K562 (cell line): Measurements from ENCODE around the gene ACBD4. TPM values are rescaled to one million over a fixed set of nuclear protein-coding genes. Genes with fewer than 3 reads are reported as not detected.
A peak's percentile ranks its signal among the peaks of the same experiment; 100 is the strongest.

Source experiments
- BCOR ChIP-seq: fragments of 450-650 bp; IDR thresholded peaks from 2 replicates; pipeline ENCODE4 v1.6.1; 2016
- BRF1 ChIP-seq: IDR thresholded peaks from 3 replicates; pipeline ENCODE4 v1.6.1; 2011; ENCODE audit warnings: borderline replicate concordance, mild to moderate bottlenecking; ENCODE audit not compliant: insufficient read length; ENCODE audit errors: extremely low read depth
- CTCFL ChIP-seq: IDR thresholded peaks from 2 replicates; pipeline ENCODE4 v1.6.1; 2011; ENCODE audit warnings: borderline replicate concordance, low read depth, mild to moderate bottlenecking, moderate library complexity, low read length; ENCODE audit not compliant: insufficient read depth, poor library complexity, severe bottlenecking
- EP300 ChIP-seq: IDR thresholded peaks from 2 replicates; pipeline ENCODE4 v1.6.1; 2012; ENCODE audit warnings: low read length, improper control_type of control experiment
- JUN ChIP-seq, 2 experiments: sonication (generic) in 1 of 2; formaldehyde crosslinking in 1 of 2; IDR thresholded peaks; 2 replicates each; pipeline versions ENCODE4 v1.6.1 to v1.8.0; 2012 to 2022; ENCODE audit warnings: borderline replicate concordance in 2 of 2, mild to moderate bottlenecking in 2 of 2, improper control_type of control experiment in 1 of 2, low read depth in 1 of 2, low read length in 1 of 2, missing genetic modification reagents in 1 of 2
- KLF10 ChIP-seq: fragments of 250-450 bp; sonication (Bioruptor Pico); IDR thresholded peaks from 2 replicates; pipeline ENCODE4 v1.6.1; 2021; ENCODE audit warnings: matching md5 sums
- MBD1 ChIP-seq: fragments of 250-450 bp; sonication (Bioruptor Pico); IDR thresholded peaks from 2 replicates; pipeline ENCODE4 v1.8.0; 2022; ENCODE audit warnings: inconsistent platforms
- NCOA6 ChIP-seq: fragments of 450-650 bp; IDR thresholded peaks from 2 replicates; pipeline ENCODE4 v1.6.1; 2017; ENCODE audit warnings: mild to moderate bottlenecking
- NFATC3 ChIP-seq: fragments of 450-650 bp; IDR thresholded peaks from 2 replicates; pipeline ENCODE4 v1.6.1; 2017; ENCODE audit warnings: mild to moderate bottlenecking
- NRF1 ChIP-seq, 2 experiments: fragments of 450-650 bp; IDR thresholded peaks in 1 of 2; conservative IDR thresholded peaks in 1 of 2; 2 replicates each; pipeline ENCODE4 v1.6.1; 2014; ENCODE audit warnings: mild to moderate bottlenecking in 2 of 2
- OTX1 ChIP-seq: fragments of 450-650 bp; formaldehyde crosslinking; IDR thresholded peaks from 2 replicates; pipeline ENCODE4 v1.4.0; 2022; ENCODE audit warnings: mild to moderate bottlenecking
- PHF20 ChIP-seq: fragments of 450-650 bp; IDR thresholded peaks from 2 replicates; pipeline ENCODE4 v1.6.1; 2018; ENCODE audit not compliant: partially characterized antibody
- PHF8 ChIP-seq: fragments of 200-600 bp; sonication (generic); IDR thresholded peaks from 2 replicates; pipeline ENCODE4 v1.6.1; 2012; ENCODE audit warnings: mixed run types, mild to moderate bottlenecking, inconsistent platforms, low read length, moderate library complexity, borderline replicate concordance
- POLR2A ChIP-seq: fragments of 450-650 bp; conservative IDR thresholded peaks from 2 replicates; pipeline ENCODE4 v1.6.1; 2016
- RBM15 ChIP-seq: fragments of 200-400 bp; formaldehyde crosslinking; IDR thresholded peaks from 2 replicates; pipeline ENCODE4 v1.6.1; 2018; ENCODE audit warnings: mild to moderate bottlenecking, low read length, moderate library complexity; ENCODE audit not compliant: insufficient read depth
- SAFB2 ChIP-seq: fragments of 200-400 bp; formaldehyde crosslinking; IDR thresholded peaks from 2 replicates; pipeline ENCODE4 v1.6.1; 2018; ENCODE audit warnings: borderline replicate concordance, low read length, low read depth, moderate library complexity; ENCODE audit not compliant: severe bottlenecking
- SIN3B ChIP-seq: fragments of 450-650 bp; IDR thresholded peaks from 2 replicates; pipeline ENCODE4 v1.6.1; 2017; ENCODE audit warnings: low read depth, mild to moderate bottlenecking, moderate library complexity
- SMARCA5 ChIP-seq: fragments of 450-650 bp; IDR thresholded peaks from 2 replicates; pipeline ENCODE4 v1.6.1; 2016
- ZFX ChIP-seq: sonication (generic); formaldehyde crosslinking; IDR thresholded peaks from 2 replicates; pipeline ENCODE4 v1.8.0; 2022; ENCODE audit warnings: mild to moderate bottlenecking, missing genetic modification reagents, moderate library complexity
- ZKSCAN1 ChIP-seq: fragments of 150-350 bp; IDR thresholded peaks from 2 replicates; pipeline ENCODE4 v1.6.1; 2016; ENCODE audit warnings: low read depth, low read length
- ZNF121 ChIP-seq: sonication (generic); formaldehyde crosslinking; conservative IDR thresholded peaks from 2 replicates; pipeline ENCODE4 v1.8.0; 2022; ENCODE audit warnings: missing genetic modification reagents
- ZNF24 ChIP-seq: fragments of 450-650 bp; IDR thresholded peaks from 2 replicates; pipeline ENCODE4 v1.6.1; 2016
- ZNF277 ChIP-seq: fragments of 250-450 bp; sonication (Bioruptor Pico); IDR thresholded peaks from 2 replicates; pipeline ENCODE4 v1.8.0; 2022; ENCODE audit warnings: inconsistent platforms, mild to moderate bottlenecking, moderate library complexity, borderline replicate concordance
- ZNF316 ChIP-seq: fragments of 450-650 bp; IDR thresholded peaks from 2 replicates; pipeline ENCODE4 v1.6.1; 2016
- ZNF41 ChIP-seq: fragments of 250-450 bp; sonication (Bioruptor Pico); conservative IDR thresholded peaks from 2 replicates; pipeline ENCODE4 v1.4.0; 2020; ENCODE audit warnings: mild to moderate bottlenecking
- ZNF449 ChIP-seq: fragments of 250-450 bp; sonication (Bioruptor Pico); IDR thresholded peaks from 2 replicates; pipeline ENCODE4 v1.8.0; 2022; ENCODE audit warnings: moderate library complexity, mild to moderate bottlenecking, inconsistent platforms
- polyA plus RNA-seq, 8 experiments: library from polyadenylated mRNA; depleted of rRNA in 4 of 8; stranded (reverse) in 5 of 8; unstranded in 3 of 8; fragments of >200 nt; fragmentation: Nextera tagmentation in 2 of 8; fragmentation: Illumina TruSeq in 1 of 8; extraction: Ambion mirVana in 2 of 8; extraction: Trizol in 1 of 8; gene quantifications; 2 replicates each; pipeline versions ENCODE4 v1.2.1 to v1.2.3, GENCODE V29; 2011 to 2014; ENCODE audit warnings: inconsistent platforms in 1 of 8, missing spikeins in 1 of 8
- total RNA-seq, 7 experiments: library from RNA; depleted of rRNA in 6 of 7; stranded (reverse); fragments of >200 nt in 6 of 7; fragmentation: Illumina TruSeq in 2 of 7; extraction: Trizol in 2 of 7; gene quantifications; 2 replicates each; pipeline versions ENCODE4 v1.2.1 to v1.2.3, GENCODE V29; 2011 to 2021; ENCODE audit warnings: low replicate concordance in 1 of 7

ACBD4 gene
- total and polyA plus RNA-seq, 9 of the 15 experiments (the other 6 are each of a cell fraction or from before 2014, with no cell fraction given), result 0.14 to 6.9 (median 4.6) TPM

- TF ChIP-seq ZNF449 (CRISPR knock-in tag), result no peak
- no peak for TF ChIP-seq ZNF277
- no peak for TF ChIP-seq EP300
- TF ChIP-seq PHF8, result no peak
- no peak for TF ChIP-seq JUN (IDR thresholded peaks at IDR 0.05; ENCODE audit: borderline replicate concordance, low read depth, low read length)
- no peak for TF ChIP-seq JUN (CRISPR knock-in tag; IDR thresholded peaks at IDR 0.05; ENCODE audit: borderline replicate concordance)
- TF ChIP-seq CTCFL, result no peak
- no peak for TF ChIP-seq POLR2A
- TF ChIP-seq RBM15, result no peak
- peak; percentile 16 for TF ChIP-seq PHF20
- no peak for TF ChIP-seq ZNF24
- TF ChIP-seq SIN3B, result no peak
- TF ChIP-seq OTX1 (CRISPR knock-in tag), result 0 out of 2 replicates have a peak, but pooled peaks have one; percentile 35
- TF ChIP-seq NRF1 (conservative IDR thresholded peaks at IDR 0.05 in 1 of 2, IDR thresholded peaks at IDR 0.05 in 1 of 2), result no peak
- TF ChIP-seq SAFB2, result no peak
- TF ChIP-seq MBD1, result no peak
- peak; percentile 72; the same call in 1 of the 2 replicates for TF ChIP-seq BCOR
- no peak for TF ChIP-seq BRF1
- TF ChIP-seq ZNF41 (CRISPR knock-in tag), result no peak
- TF ChIP-seq KLF10, result no peak
- TF ChIP-seq ZKSCAN1, result no peak
- no peak for TF ChIP-seq NFATC3
- 0 out of 2 replicates have a peak, but pooled peaks have one; percentile 3 for TF ChIP-seq ZFX (CRISPR knock-in tag)
- no peak for TF ChIP-seq ZNF316
- TF ChIP-seq ZNF121 (CRISPR knock-in tag), result no peak
- TF ChIP-seq NCOA6, result no peak
- peak; percentile 55; the same call in 1 of the 2 replicates for TF ChIP-seq SMARCA5
These were observed 10.0 kb upstream of the ACBD4 start (continued) for GRCh38 chr17:45125509-45125908.
